Measurements from ENCODE around the gene POLR1A.

POLR1A gene

DNA sequence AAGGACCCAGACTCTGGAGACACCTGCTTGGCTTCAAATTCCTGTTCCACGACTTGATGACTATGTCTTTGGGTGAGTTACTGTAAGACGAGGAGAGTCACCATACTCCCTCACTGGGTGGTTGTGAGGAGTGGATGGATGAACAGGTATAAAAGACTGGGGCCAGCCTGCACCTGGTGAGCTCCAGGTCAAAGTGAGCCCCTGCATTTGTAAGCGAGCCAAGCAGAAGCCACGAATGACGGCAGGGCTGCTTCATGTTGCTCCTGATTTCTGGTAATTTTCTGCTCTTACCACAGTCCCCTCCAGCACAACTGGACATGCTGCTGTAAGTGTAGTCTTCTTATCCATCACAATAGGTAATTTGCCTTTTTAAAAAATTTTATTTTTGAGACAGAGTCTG is 86.6 kb downstream of the POLR1A start:
- no peak for DNase-seq

GRCh38 chr2:86017901-86018896 is 87.5 kb downstream of the POLR1A start:
- no peak for DNase-seq

DNA sequence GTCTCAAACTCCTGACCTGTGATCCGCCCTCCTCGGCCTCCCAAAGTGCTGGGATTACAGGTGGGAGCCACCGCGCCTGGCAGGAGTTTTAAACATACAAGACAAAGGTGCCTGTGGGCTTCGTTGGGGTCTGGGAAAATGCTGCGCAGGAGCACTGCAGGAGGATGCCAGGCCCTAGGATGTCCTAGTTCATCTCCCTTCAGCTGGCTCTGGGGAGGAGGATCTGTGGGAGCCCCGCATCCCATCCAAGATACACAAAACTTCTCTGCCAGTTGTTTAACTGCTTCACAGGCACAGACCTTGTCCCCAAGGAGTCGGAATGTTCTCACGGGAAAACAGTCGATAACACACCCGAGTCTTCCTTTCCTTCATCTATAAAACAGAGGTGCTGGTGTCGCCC is 89.1 kb downstream of the POLR1A start:
- DNase-seq = no peak

DNA sequence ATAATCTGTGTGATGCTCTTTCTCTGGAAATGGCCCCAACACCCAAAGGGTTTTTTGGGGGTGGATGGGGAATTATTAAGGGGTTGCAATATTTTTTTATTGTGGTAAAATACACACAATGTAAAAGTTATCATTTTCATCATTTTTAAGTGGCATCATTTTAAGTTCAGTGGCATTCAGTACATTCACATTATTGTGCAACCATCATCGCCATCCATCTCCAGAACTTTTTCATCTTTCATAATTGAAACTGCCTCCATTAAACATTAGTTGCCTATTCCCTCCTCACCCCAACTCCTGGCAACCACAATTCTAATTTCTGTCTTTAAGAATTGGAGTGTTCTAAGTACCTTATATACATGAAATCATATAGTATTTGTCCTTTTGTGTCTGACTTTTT is 90.0 kb downstream of the POLR1A start:
- DNase-seq = no peak

GRCh38 chr2:86015006-86015405 is 90.7 kb downstream of the POLR1A start:
- DNase-seq = no peak

GRCh38 chr2:86014493-86014892 is 91.2 kb downstream of the POLR1A start:
- DNase-seq = no peak

GRCh38 chr2:86012007-86012712 is 93.5 kb downstream of the POLR1A start:
- DNase-seq = no peak

- no peak for DNase-seq
These were observed 94.2 kb downstream of the POLR1A start for GRCh38 chr2:86011449-86011941.

DNA sequence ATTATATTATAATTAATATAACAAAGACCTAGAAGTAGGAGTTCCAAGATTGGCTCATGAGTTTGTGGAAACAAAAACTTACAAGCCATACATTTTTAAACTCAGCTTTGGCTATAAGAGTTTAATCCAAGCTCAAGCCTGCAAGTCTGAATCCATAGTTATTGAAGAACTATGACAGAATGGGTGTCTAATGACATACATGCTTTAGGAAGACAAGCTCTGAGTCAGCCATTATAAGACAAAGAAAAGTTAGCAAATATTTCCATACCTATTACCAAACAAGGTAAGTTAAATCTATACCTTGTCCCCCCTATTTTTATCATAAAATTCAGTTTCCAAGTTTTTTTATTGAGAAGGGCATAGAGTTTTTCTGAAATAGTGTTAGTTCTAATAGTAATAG is 95.6 kb downstream of the POLR1A start:
- no peak for DNase-seq

DNA sequence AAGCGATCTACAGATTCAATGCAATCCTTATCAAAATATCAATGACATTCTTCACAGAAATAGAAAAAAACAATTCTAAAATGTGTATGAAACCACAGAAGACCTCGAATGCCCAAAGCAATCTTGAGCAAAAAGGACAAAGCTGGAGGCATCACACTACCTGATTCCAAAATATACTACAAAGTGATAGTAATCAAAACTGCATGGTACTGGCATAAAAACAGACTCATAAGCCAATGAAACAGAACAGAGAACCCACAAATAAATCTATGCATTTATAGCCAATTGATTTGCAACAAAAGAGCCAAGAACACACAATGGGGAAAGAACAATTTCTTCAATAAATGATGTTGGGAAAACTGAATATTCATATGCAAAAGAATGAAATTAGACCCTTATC is 99.2 kb downstream of the POLR1A start:
- DNase-seq = no peak

- DNase-seq = no peak
These were observed 101.7 kb downstream of the POLR1A start for GRCh38 chr2:86003967-86004366.

DNA sequence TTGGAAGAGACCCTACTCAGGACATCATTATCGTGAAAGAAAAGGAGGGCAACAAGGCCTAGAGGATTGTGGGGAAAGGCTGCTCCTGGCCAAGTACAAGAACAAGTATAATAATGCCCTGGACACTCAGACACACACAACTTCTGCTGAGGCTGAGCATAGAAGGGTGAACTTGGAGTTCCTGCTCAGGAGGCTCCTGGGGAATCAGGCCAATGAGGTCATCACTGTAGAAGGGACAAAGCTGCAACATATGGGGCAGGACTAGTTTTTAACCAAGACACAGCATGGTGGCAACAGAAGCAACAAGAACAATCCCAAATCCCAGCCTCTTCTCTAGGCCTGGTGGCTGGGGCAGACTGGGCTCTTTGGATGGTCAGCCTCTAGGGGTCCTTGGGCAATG is 102.6 kb downstream of the POLR1A start:
- no peak for DNase-seq

GRCh38 chr2:86002375-86002774 is 103.3 kb downstream of the POLR1A start:
- no peak for DNase-seq

GRCh38 chr2:86001326-86001725 is 104.4 kb downstream of the POLR1A start:
- DNase-seq = no peak

DNA sequence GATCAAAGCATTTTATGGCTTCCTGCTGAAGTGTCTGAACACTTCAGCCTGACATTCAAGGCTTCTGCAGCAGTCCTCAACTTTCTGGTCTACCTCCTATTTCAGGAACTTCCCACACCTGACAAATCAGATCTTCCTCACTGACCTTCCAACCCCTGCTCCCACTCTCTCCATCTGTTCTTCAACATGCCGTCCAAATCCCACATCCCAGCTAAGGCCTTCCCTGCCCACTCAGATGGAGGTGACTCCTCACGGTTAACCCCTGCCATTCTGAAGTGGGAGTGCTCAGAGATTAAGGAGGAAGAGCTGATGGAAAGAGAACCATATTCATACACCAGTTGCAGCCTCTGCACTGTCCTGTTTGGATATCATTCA is 104.8 kb downstream of the POLR1A start:
- no peak for DNase-seq

- DNase-seq = no peak
These were observed 105.4 kb downstream of the POLR1A start for GRCh38 chr2:86000131-86000937.

- no peak for DNase-seq
These were observed 106.4 kb downstream of the POLR1A start for GRCh38 chr2:85999061-85999831.

DNA sequence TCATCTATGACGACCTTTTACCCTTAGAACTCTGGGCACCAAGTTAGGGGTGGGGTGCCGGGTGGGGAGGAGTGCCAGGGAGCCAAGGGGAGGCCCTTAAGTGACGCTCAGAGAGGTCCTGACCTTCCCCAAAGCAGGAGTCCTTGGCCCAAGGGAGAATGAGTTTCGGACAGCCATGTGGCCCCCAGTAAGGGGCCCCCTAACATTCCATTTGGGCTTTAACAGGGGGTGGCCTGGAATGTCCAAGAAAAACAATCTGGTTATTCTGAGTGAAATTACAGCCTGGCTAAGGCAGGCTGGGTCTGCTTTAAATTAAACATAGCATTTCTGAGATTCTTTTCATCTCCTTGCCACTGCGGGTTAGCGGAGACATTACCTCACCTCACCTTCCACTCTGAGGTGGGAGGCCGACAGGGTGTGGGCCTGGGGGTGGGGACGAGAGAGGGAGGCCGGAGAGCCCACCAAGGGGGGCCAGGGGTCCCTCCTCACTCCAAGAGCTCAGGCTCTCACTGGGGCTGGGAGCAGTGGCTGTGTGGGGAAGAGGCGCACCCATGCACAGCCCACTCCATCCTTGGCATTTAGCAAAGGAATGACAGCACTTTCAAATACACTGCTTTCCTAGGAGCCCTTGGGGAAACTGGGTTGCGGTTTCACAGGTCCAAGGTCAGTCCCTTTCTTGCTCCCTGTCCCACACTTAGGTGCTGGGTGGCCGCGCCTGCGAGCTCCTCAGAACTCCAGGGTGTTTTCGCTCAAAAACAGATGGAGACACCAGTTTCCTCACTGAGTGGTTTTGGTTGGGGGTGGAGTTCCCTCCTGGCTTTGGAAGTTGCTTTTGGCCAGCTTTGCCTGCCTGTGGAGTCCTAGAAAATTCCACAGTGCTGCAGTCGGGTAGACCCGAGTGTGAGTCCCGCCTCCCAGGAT is 107.4 kb downstream of the POLR1A start:
- no peak for DNase-seq

DNA sequence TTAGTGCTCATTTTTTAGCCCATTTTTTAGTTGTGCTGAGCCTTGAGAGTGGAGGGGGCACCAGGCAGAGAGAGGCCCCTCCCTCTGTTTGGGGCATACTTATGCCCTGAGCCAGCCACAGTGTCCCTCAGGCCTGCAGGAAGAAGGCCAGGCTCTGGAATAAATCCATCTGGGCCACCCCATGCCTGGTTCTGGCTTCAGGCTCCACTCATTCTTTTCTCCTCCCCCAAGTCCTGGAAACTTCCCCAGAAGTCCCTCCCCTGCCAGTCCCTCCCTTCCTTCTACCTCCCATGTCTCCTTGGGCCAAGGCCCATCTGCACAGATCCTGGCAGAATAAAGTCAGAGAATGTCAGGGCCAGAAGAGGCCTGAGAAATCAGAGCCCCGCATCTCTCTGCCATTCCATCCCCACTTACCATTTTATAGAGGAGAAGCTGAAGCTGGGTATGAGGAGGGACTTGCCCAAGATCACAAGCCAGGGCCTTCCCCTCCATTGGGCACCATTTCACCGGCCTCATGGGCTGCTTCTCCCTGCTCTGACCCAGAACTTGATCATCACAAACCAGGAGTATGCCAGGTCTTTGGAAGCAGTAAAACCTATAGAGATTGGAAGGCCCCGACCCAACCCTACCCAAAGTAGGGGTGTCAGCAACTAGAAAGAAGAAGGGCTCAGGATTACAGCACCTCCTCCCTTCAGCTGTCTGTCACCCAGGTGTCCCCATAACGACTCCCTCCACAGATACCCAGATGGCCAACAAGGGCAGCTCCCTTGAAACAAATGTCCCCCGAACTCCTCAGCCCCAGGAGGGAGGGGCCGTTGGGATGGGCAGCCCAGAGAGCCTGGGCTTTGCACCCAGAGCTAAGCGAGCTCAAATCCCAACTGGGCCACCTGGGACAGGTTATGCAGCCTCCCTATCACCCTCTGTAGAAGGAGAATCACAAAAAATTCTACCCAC is 108.4 kb downstream of the POLR1A start:
- no peak for DNase-seq

- DNase-seq = peak; percentile 18 to 21
These were observed 109.1 kb downstream of the POLR1A start for GRCh38 chr2:85996591-85996990.

Data from NCI-H526 (cell line).